HG03439 (cell line): ENCODE data around the gene LTBP2.

Experiments
- ATAC-seq: cut with Tn5 transposase; IDR thresholded peaks from one replicate; pipeline ENCODE4 v1.9.1; 2021; ENCODE audit warnings: mild to moderate bottlenecking, moderate library complexity; ENCODE audit not compliant: unreplicated experiment

Gene LTBP2

GRCh38 chr14:74573421-74574089 is 38.5 kb downstream of the LTBP2 start:
- no peak for ATAC-seq

- ATAC-seq = no peak
These were observed 39.2 kb downstream of the LTBP2 start for GRCh38 chr14:74572726-74573301.

GRCh38 chr14:74571901-74572725 is 39.9 kb downstream of the LTBP2 start:
- no peak for ATAC-seq

- no peak for ATAC-seq
These were observed 40.6 kb downstream of the LTBP2 start for GRCh38 chr14:74571441-74571841.

GRCh38 chr14:74570696-74571095 is 41.3 kb downstream of the LTBP2 start:
- no peak for ATAC-seq

GRCh38 chr14:74569806-74570591 is 42.0 kb downstream of the LTBP2 start:
- no peak for ATAC-seq

- no peak for ATAC-seq
These were observed 42.6 kb downstream of the LTBP2 start for GRCh38 chr14:74569387-74569786.

GRCh38 chr14:74568911-74569310 is 43.1 kb downstream of the LTBP2 start:
- ATAC-seq = no peak

- ATAC-seq = no peak
These were observed 43.7 kb downstream of the LTBP2 start for GRCh38 chr14:74568380-74568649.

GRCh38 chr14:74567646-74568379 is 44.2 kb downstream of the LTBP2 start:
- no peak for ATAC-seq

GRCh38 chr14:74567219-74567618 is 44.8 kb downstream of the LTBP2 start:
- ATAC-seq = no peak

GRCh38 chr14:74566174-74567141 is 45.6 kb downstream of the LTBP2 start:
- no peak for ATAC-seq

GRCh38 chr14:74563586-74564159 is 48.4 kb downstream of the LTBP2 start:
- no peak for ATAC-seq

- no peak for ATAC-seq
These were observed 48.8 kb downstream of the LTBP2 start for GRCh38 chr14:74563233-74563585.

- ATAC-seq = no peak
These were observed 49.4 kb downstream of the LTBP2 start for GRCh38 chr14:74562515-74563232.

GRCh38 chr14:74558655-74559054 is 53.4 kb downstream of the LTBP2 start:
- no peak for ATAC-seq

GRCh38 chr14:74557691-74558090 is 54.3 kb downstream of the LTBP2 start:
- ATAC-seq = no peak

GRCh38 chr14:74555476-74556050 is 56.5 kb downstream of the LTBP2 start:
- ATAC-seq = no peak
